NCI-H748 (cell line): ENCODE results near the gene C4orf50.

ENCODE experiments used
- DNase-seq: peaks from one replicate; lab custom pipeline; 2025; ENCODE audit not compliant: unreplicated experiment; lab: John Stamatoyannopoulos, UW

C4orf50 gene

GRCh38 chr4:5925419-5926200, 92.6 kb downstream of the C4orf50 start:
- no peak for DNase-seq

GRCh38 chr4:5924461-5925125, 93.6 kb downstream of the C4orf50 start:
- no peak for DNase-seq

GRCh38 chr4:5923376-5923775, 94.9 kb downstream of the C4orf50 start:
- DNase-seq = peak; percentile 64

- no peak for DNase-seq
Observed at GRCh38 chr4:5922556-5922955, 95.7 kb downstream of the C4orf50 start.

- DNase-seq = no peak
Observed at GRCh38 chr4:5921981-5922380, 96.2 kb downstream of the C4orf50 start.

GRCh38 chr4:5921101-5921980, 96.9 kb downstream of the C4orf50 start:
- peak; percentile 1 for DNase-seq

GRCh38 chr4:5919571-5919970, 98.7 kb downstream of the C4orf50 start:
- no peak for DNase-seq

GRCh38 chr4:5919044-5919443, 99.2 kb downstream of the C4orf50 start:
- DNase-seq = no peak

GRCh38 chr4:5918331-5918985, 99.8 kb downstream of the C4orf50 start:
- peak; percentile 47 for DNase-seq

- DNase-seq = no peak
Observed at GRCh38 chr4:5917672-5918071, 100.6 kb downstream of the C4orf50 start.

- no peak for DNase-seq
Observed at GRCh38 chr4:5916229-5916628, 102.0 kb downstream of the C4orf50 start.

GRCh38 chr4:5913454-5913853, 104.8 kb downstream of the C4orf50 start:
- DNase-seq = no peak

- peak; percentile 75 for DNase-seq
Observed at GRCh38 chr4:5912614-5913019, 105.6 kb downstream of the C4orf50 start.

- no peak for DNase-seq
Observed at GRCh38 chr4:5908876-5909427, 109.3 kb downstream of the C4orf50 start.

- no peak for DNase-seq
Observed at GRCh38 chr4:5906191-5906590, 112.0 kb downstream of the C4orf50 start.

- DNase-seq = peak; percentile 4
Observed at GRCh38 chr4:5905714-5906113, 112.5 kb downstream of the C4orf50 start.

GRCh38 chr4:5900844-5901243, 117.4 kb downstream of the C4orf50 start:
- no peak for DNase-seq

- DNase-seq = no peak
Observed at GRCh38 chr4:5899881-5900280, 118.3 kb downstream of the C4orf50 start.

- no peak for DNase-seq
Observed at GRCh38 chr4:5899396-5899795, 118.8 kb downstream of the C4orf50 start.

GRCh38 chr4:5897674-5898073, 120.6 kb downstream of the C4orf50 start:
- DNase-seq = no peak

GRCh38 chr4:5895287-5895686, 122.9 kb downstream of the C4orf50 start:
- DNase-seq = no peak
